GM23338 (cell line): ENCODE results near the gene PDE1A. TPM values are rescaled to one million over a fixed set of nuclear protein-coding genes. Genes with fewer than 3 reads are reported as not detected.

Experiments used
- ATAC-seq: fragments of 200-7000 bp; cut with Tn5 transposase; 3 replicates; pipeline ENCODE4 v1.9.1; 2020
- DNase-seq: peaks from one replicate; pipeline ENCODE4 v3.0.0-alpha.2; 2015; ENCODE audit warnings: low spot score
- H2AFZ ChIP-seq: fragments of 200-600 bp; sonication (generic); 2 replicates; pipeline ENCODE4 v1.8.0; 2016; ENCODE audit warnings: antibody characterized with exemption, mild to moderate bottlenecking, moderate library complexity
- H3F3A ChIP-seq: fragments of 200-600 bp; sonication (generic); replicated peaks from 2 replicates; pipeline ENCODE4 v1.8.0; 2017; ENCODE audit warnings: antibody characterized with exemption, mixed run types, low read depth
- H3K27ac ChIP-seq: fragments of 200-600 bp; sonication (generic); 2 replicates; pipeline ENCODE4 v1.6.1; 2016; ENCODE audit warnings: low read depth
- H3K27me3 ChIP-seq: fragments of 200-600 bp; sonication (generic); 2 replicates; pipeline ENCODE4 v1.8.0; 2016; ENCODE audit warnings: mild to moderate bottlenecking, mixed run types, moderate library complexity; ENCODE audit not compliant: insufficient read depth
- H3K36me3 ChIP-seq: fragments of 200-600 bp; sonication (generic); 2 replicates; pipeline ENCODE4 v1.8.0; 2016; ENCODE audit warnings: mild to moderate bottlenecking; ENCODE audit not compliant: insufficient read depth
- H3K4me1 ChIP-seq: fragments of 200-600 bp; sonication (generic); 2 replicates; pipeline ENCODE4 v1.8.0; 2016; ENCODE audit warnings: mild to moderate bottlenecking, moderate library complexity; ENCODE audit not compliant: insufficient read depth
- H3K4me2 ChIP-seq: fragments of 200-600 bp; sonication (generic); 2 replicates; pipeline ENCODE4 v1.7.1; 2017; ENCODE audit warnings: mixed run types
- H3K4me3 ChIP-seq: fragments of 200-600 bp; sonication (generic); 2 replicates; pipeline ENCODE4 v1.6.1; 2016; ENCODE audit warnings: mixed run types
- H3K79me2 ChIP-seq: fragments of 200-600 bp; sonication (generic); replicated peaks from 2 replicates; pipeline ENCODE4 v1.8.0; 2017; ENCODE audit warnings: mild to moderate bottlenecking; ENCODE audit not compliant: insufficient read depth
- H3K9me2 ChIP-seq: fragments of 200-600 bp; sonication (generic); 2 replicates; pipeline ENCODE4 v1.8.0; 2017; ENCODE audit not compliant: insufficient read depth
- H4K20me1 ChIP-seq: fragments of 200-600 bp; sonication (generic); replicated peaks from 2 replicates; pipeline ENCODE4 v1.8.0; 2017; ENCODE audit warnings: mild to moderate bottlenecking; ENCODE audit not compliant: insufficient read depth
- H3K27ac Mint-ChIP-seq: 2 replicates; pipeline ENCODE4 v1.8.0; 2020; ENCODE audit warnings: inconsistent platforms, mild to moderate bottlenecking, moderate library complexity, mixed read lengths
- H3K27me3 Mint-ChIP-seq: 3 replicates; pipeline ENCODE4 v1.8.0; 2022; ENCODE audit warnings: low read depth, mild to moderate bottlenecking, moderate library complexity, mixed read lengths, inconsistent platforms; ENCODE audit not compliant: insufficient read depth, poor library complexity
- H3K36me3 Mint-ChIP-seq: 3 replicates; pipeline ENCODE4 v1.8.0; 2021; ENCODE audit warnings: low read depth, mild to moderate bottlenecking, inconsistent platforms, moderate library complexity, mixed read lengths
- H3K4me1 Mint-ChIP-seq: 3 replicates; pipeline ENCODE4 v1.8.0; 2020; ENCODE audit warnings: mild to moderate bottlenecking, inconsistent platforms, mixed read lengths
- H3K4me3 Mint-ChIP-seq: 3 replicates; pipeline ENCODE4 v1.8.0; 2021; ENCODE audit warnings: moderate library complexity, mild to moderate bottlenecking, inconsistent platforms, mixed read lengths
- H3K9me3 Mint-ChIP-seq: 3 replicates; pipeline ENCODE4 v1.8.0; 2020; ENCODE audit warnings: moderate library complexity, mild to moderate bottlenecking, inconsistent platforms, mixed read lengths
- CREB1 ChIP-seq: fragments of 250-450 bp; sonication (Bioruptor Pico); IDR thresholded peaks from 2 replicates; pipeline ENCODE4 v1.5.0; 2020; ENCODE audit warnings: low read depth, mild to moderate bottlenecking, moderate library complexity
- CTCF ChIP-seq, 2 experiments: fragments of 200-600 bp in 1 of 2; sonication (generic) in 1 of 2; conservative IDR thresholded peaks; 2 replicates each; pipeline versions ENCODE4 v1.5.1 to v1.6.1; 2016 to 2017; ENCODE audit warnings: antibody characterized with exemption in 2 of 2, low read depth in 2 of 2, mild to moderate bottlenecking in 2 of 2, moderate library complexity in 1 of 2
- ETS1 ChIP-seq: IDR thresholded peaks from 2 replicates; pipeline ENCODE4 v1.6.1; 2016; ENCODE audit warnings: antibody characterized with exemption
- EZH2 ChIP-seq: fragments of 200-600 bp; sonication (generic); IDR thresholded peaks from one replicate; pipeline ENCODE4 v1.8.0; 2017; ENCODE audit warnings: antibody characterized with exemption, mild to moderate bottlenecking, low read depth; ENCODE audit not compliant: unreplicated experiment
- EZH2phosphoT487 ChIP-seq: fragments of 200-600 bp; sonication (generic); IDR thresholded peaks from one replicate; pipeline ENCODE4 v1.8.1; 2018; ENCODE audit warnings: antibody characterized with exemption; ENCODE audit not compliant: unreplicated experiment
- JUNB ChIP-seq: IDR thresholded peaks from one replicate; pipeline ENCODE4 v1.6.1; 2016; ENCODE audit warnings: antibody characterized with exemption; ENCODE audit not compliant: unreplicated experiment
- NANOG ChIP-seq: IDR thresholded peaks from 2 replicates; pipeline ENCODE4 v1.6.1; 2016; ENCODE audit warnings: antibody characterized with exemption, borderline replicate concordance
- REST ChIP-seq: IDR thresholded peaks from one replicate; pipeline ENCODE4 v1.6.1; 2018; ENCODE audit warnings: antibody characterized with exemption; ENCODE audit not compliant: unreplicated experiment
- STAT1 ChIP-seq: IDR thresholded peaks from one replicate; pipeline ENCODE4 v1.6.1; 2016; ENCODE audit warnings: antibody characterized with exemption; ENCODE audit not compliant: unreplicated experiment
- ZNF114 ChIP-seq: fragments of 250-450 bp; sonication (Bioruptor Pico); IDR thresholded peaks from 2 replicates; pipeline ENCODE4 v1.5.0; 2020; ENCODE audit warnings: mild to moderate bottlenecking, moderate library complexity
- ZNF331 ChIP-seq: fragments of 250-450 bp; sonication (Bioruptor Pico); IDR thresholded peaks from 2 replicates; pipeline ENCODE4 v1.5.0; 2020; ENCODE audit warnings: low read depth, mild to moderate bottlenecking, moderate library complexity
- polyA plus RNA-seq: library from polyadenylated mRNA; unstranded; fragments of >200 nt; fragmentation: Nextera tagmentation; extraction: Ambion mirVana; gene quantifications from 2 replicates; pipeline ENCODE4 v1.2.1, GENCODE V29; 2016
- total RNA-seq: library from RNA; depleted of rRNA; stranded (reverse); fragments of >200 nt; shearing (Covaris generic); gene quantifications from 2 replicates; pipeline ENCODE4 v1.2.3, GENCODE V29; 2014

The PDE1A gene
- total and polyA plus RNA-seq, 2 experiments from 2014 or later = 0.28 to 0.31 TPM

- H3K27ac ChIP-seq = no peak overlapping the region
- H2AFZ ChIP-seq = peak overlapping the region; percentile 48; the same call in 1 of the 2 replicates
- DNase-seq (no peak), ATAC-seq (no peak)
- H4K20me1 ChIP-seq = no peaks in the 10 kb centered on the region
- H3K4me2 ChIP-seq = no peak overlapping the region
- no peak overlapping the region for H3K27ac Mint-ChIP-seq
- H3K36me3 ChIP-seq = no peaks in the 10 kb centered on the region
- H3K27me3 Mint-ChIP-seq = no peaks in the 10 kb centered on the region
- no peaks in the 10 kb centered on the region for H3K9me3 Mint-ChIP-seq
- H3K9me2 ChIP-seq = no peaks in the 10 kb centered on the region
- H3K27me3 ChIP-seq = no peaks in the 10 kb centered on the region
- H3K4me3 ChIP-seq = no peak overlapping the region
- H3F3A ChIP-seq = no peaks in the 10 kb centered on the region
- peaks cover 3% of the 10 kb centered on the region; the same call in 1 of the 2 replicates for H3K4me1 ChIP-seq
- no peaks in the 10 kb centered on the region for H3K79me2 ChIP-seq
- no peak overlapping the region for H3K4me3 Mint-ChIP-seq
- TF ChIP-seq ZNF114 (CRISPR knock-in tag) (no peak), ZNF331 (CRISPR knock-in tag) (no peak), CREB1 (CRISPR knock-in tag) (no peak), REST (no peak), STAT1 (no peak), CTCF (conservative IDR thresholded peaks at IDR 0.05; ENCODE audit: low read depth in 2 of 2) (no peak), EZH2 (no peak), ETS1 (no peak), NANOG (no peak)
- H3K4me1 Mint-ChIP-seq = peaks cover 15% of the 10 kb centered on the region
- no peaks in the 10 kb centered on the region for H3K36me3 Mint-ChIP-seq
These were observed 284.8 kb downstream of the PDE1A start for GRCh38 chr2:182142062-182142461.

GRCh38 chr2:182134201-182134600 lies 292.6 kb downstream of the PDE1A start:
- H2AFZ ChIP-seq = no peak overlapping the region
- no peaks in the 10 kb centered on the region for H3K79me2 ChIP-seq
- Mint-ChIP-seq H3K27me3 (no peaks in the 10 kb centered on the region), H3K36me3 (no peaks in the 10 kb centered on the region), H3K27ac (no peak overlapping the region), H3K4me3 (no peak overlapping the region), H3K4me1 (no peaks in the 10 kb centered on the region; the same call in 1 of the 3 replicates), H3K9me3 (no peaks in the 10 kb centered on the region)
- H3F3A ChIP-seq = no peaks in the 10 kb centered on the region
- no peak overlapping the region for H3K4me3 ChIP-seq
- no peaks in the 10 kb centered on the region for H3K9me2 ChIP-seq
- no peaks in the 10 kb centered on the region for H4K20me1 ChIP-seq
- no peaks in the 10 kb centered on the region for H3K27me3 ChIP-seq
- no peaks in the 10 kb centered on the region for H3K36me3 ChIP-seq
- H3K4me1 ChIP-seq = no peaks in the 10 kb centered on the region
- H3K27ac ChIP-seq = no peak overlapping the region
- DNase-seq (no peak), ATAC-seq (no peak)
- no peak overlapping the region for H3K4me2 ChIP-seq
- no peak for TF ChIP-seq ETS1
- TF ChIP-seq EZH2phosphoT487 = no peak
- no peak for TF ChIP-seq NANOG
- TF ChIP-seq JUNB = no peak
